NCI-H526 treated with DMSO at 0.1 percent for 48 hours (cell line): ENCODE data around the gene PTTG1IP.
"Not testable (repeated sequence)": the region's sequence is repeated elsewhere in the genome, so short reads cannot be mapped to it uniquely, and the experiment has no call there.

Experiments
- DNase-seq: peaks from one replicate; lab custom pipeline; 2025; lab: John Stamatoyannopoulos, UW

PTTG1IP gene

GRCh38 chr21:44873356-44874239 lies at the start of gene PTTG1IP:
PTTG1IP (minus strand) TSS chr21:44873690; CDS start chr21:44873616, 74 bp downstream.
- peak; percentile 92 for DNase-seq

GRCh38 chr21:44921928-44922327 lies 48.4 kb upstream of the PTTG1IP start:
- no peak for DNase-seq

GRCh38 chr21:44920694-44921604 lies 47.5 kb upstream of the PTTG1IP start, which contains the start of gene ITGB2:
ITGB2 (minus strand) TSS chr21:44920899; CDS start chr21:44910782, 10,117 bp downstream.
- no peak for DNase-seq

GRCh38 chr21:44919913-44920693 lies 46.6 kb upstream of the PTTG1IP start:
- no peak for DNase-seq

GRCh38 chr21:44919111-44919912 lies 45.8 kb upstream of the PTTG1IP start:
- no peak for DNase-seq

- no peak for DNase-seq
Observed at GRCh38 chr21:44918581-44919033, 45.1 kb upstream of the PTTG1IP start.

- no peak for DNase-seq
Observed at GRCh38 chr21:44918107-44918470, 44.6 kb upstream of the PTTG1IP start.

- DNase-seq: no peak
Observed at GRCh38 chr21:44917446-44918106, 44.1 kb upstream of the PTTG1IP start.

GRCh38 chr21:44916965-44917364 lies 43.5 kb upstream of the PTTG1IP start:
- no peak for DNase-seq

GRCh38 chr21:44914176-44914874 lies 40.8 kb upstream of the PTTG1IP start:
- no peak for DNase-seq

- DNase-seq: no peak
Observed at GRCh38 chr21:44913425-44914175, 40.1 kb upstream of the PTTG1IP start.

- not testable (repeated sequence) for DNase-seq
Observed at GRCh38 chr21:44912506-44913412, 39.3 kb upstream of the PTTG1IP start.

GRCh38 chr21:44912158-44912473 lies 38.6 kb upstream of the PTTG1IP start:
- no peak for DNase-seq

GRCh38 chr21:44911384-44912157 lies 38.1 kb upstream of the PTTG1IP start:
- DNase-seq: no peak

- DNase-seq: no peak
Observed at GRCh38 chr21:44911068-44911383, 37.5 kb upstream of the PTTG1IP start.

- no peak for DNase-seq
Observed at GRCh38 chr21:44910229-44911067, 37.0 kb upstream of the PTTG1IP start.

- no peak for DNase-seq
Observed at GRCh38 chr21:44909719-44910118, 36.2 kb upstream of the PTTG1IP start.
